Measurements from ENCODE around the gene HNRNPCL1.
"Not testable (repeated sequence)": the region's sequence is repeated elsewhere in the genome, so short reads cannot be mapped to it uniquely, and the experiment has no call there.

Gene HNRNPCL1

GRCh38 chr1:12848620-12849019, at the start of gene HNRNPCL1:
Gene HNRNPCL1 (minus strand): TSS chr1:12848720. CDS start chr1:12848289, 431 bp downstream.
- DNase-seq = not testable (repeated sequence)

- DNase-seq = not testable (repeated sequence)
Measured at GRCh38 chr1:12898170-12898569, 49.6 kb upstream of the HNRNPCL1 start, which contains the start of gene PRAMEF10. Gene PRAMEF10 (minus strand): TSS chr1:12898270. CDS start chr1:12895847, 2,423 bp downstream.

GRCh38 chr1:12886101-12886500, 37.6 kb upstream of the HNRNPCL1 start, which contains the start of gene PRAMEF4:
Gene PRAMEF4 (minus strand): TSS chr1:12886201. CDS start chr1:12883394, 2,807 bp downstream.
- DNase-seq = not testable (repeated sequence)

GRCh38 chr1:12878453-12878852, 29.9 kb upstream of the HNRNPCL1 start:
- not testable (repeated sequence) for DNase-seq

- not testable (repeated sequence) for DNase-seq
Measured at GRCh38 chr1:12863131-12863880, 14.8 kb upstream of the HNRNPCL1 start.

GRCh38 chr1:12856786-12857185, 8.3 kb upstream of the HNRNPCL1 start, which contains the start of gene PRAMEF2:
Gene PRAMEF2 (plus strand): TSS chr1:12857086. CDS start chr1:12859010, 1,924 bp downstream.
- DNase-seq = not testable (repeated sequence)

GRCh38 chr1:12851779-12852178, 3.3 kb upstream of the HNRNPCL1 start:
- DNase-seq = no peak

GRCh38 chr1:12833251-12833650, 15.3 kb downstream of the HNRNPCL1 start:
- DNase-seq = not testable (repeated sequence)

GRCh38 chr1:12831310-12831709, 17.2 kb downstream of the HNRNPCL1 start, which contains the start of gene PRAMEF11:
Gene PRAMEF11 (minus strand): TSS chr1:12831410. CDS start chr1:12828789, 2,621 bp downstream.
- not testable (repeated sequence) for DNase-seq

GRCh38 chr1:12819061-12819460, 29.5 kb downstream of the HNRNPCL1 start:
- not testable (repeated sequence) for DNase-seq

GRCh38 chr1:12811409-12811784, 37.1 kb downstream of the HNRNPCL1 start:
- no peak for DNase-seq

- no peak for DNase-seq
Measured at GRCh38 chr1:12810691-12811408, 37.7 kb downstream of the HNRNPCL1 start.

- no peak for DNase-seq
Measured at GRCh38 chr1:12809933-12810332, 38.6 kb downstream of the HNRNPCL1 start.

- no peak for DNase-seq
Measured at GRCh38 chr1:12799730-12800129, 48.8 kb downstream of the HNRNPCL1 start.

- no peak for DNase-seq
Measured at GRCh38 chr1:12798911-12799310, 49.6 kb downstream of the HNRNPCL1 start.
